Keratinocyte (primary cell): ENCODE measurements around the gene CEACAM5. TPM values are rescaled to one million over a fixed set of nuclear protein-coding genes. Genes with fewer than 3 reads are reported as not detected.

Source experiments
- DNase-seq: peaks from one replicate; pipeline ENCODE4 v3.0.0-alpha.2; 2011; ENCODE audit warnings: low read depth, missing footprints, low spot score
- FAIRE-seq: peaks from 2 replicates; lab custom pipeline; 2011; peaks lifted over from hg19 to GRCh38; lab: Jason Lieb, UNC
- H2AFZ ChIP-seq: 2 replicates; pipeline ENCODE4 v1.6.0; 2012; ENCODE audit warnings: low read length, control low read depth, inconsistent platforms; ENCODE audit not compliant: control insufficient read depth
- H3K27ac ChIP-seq: 2 replicates; pipeline ENCODE4 v1.5.1; 2011; ENCODE audit warnings: low read length; ENCODE audit not compliant: control insufficient read depth, insufficient read depth
- H3K27me3 ChIP-seq: 3 replicates; pipeline ENCODE4 v1.6.0; 2011; ENCODE audit warnings: low read length; ENCODE audit not compliant: control insufficient read depth, insufficient read depth; ENCODE audit errors: extremely low read depth
- H3K36me3 ChIP-seq, 2 experiments: 2 replicates in 1 of 2; 3 replicates in 1 of 2; pipeline ENCODE4 v1.5.1; 2011; ENCODE audit warnings: low read length in 2 of 2, mild to moderate bottlenecking in 1 of 2; ENCODE audit not compliant: control insufficient read depth in 2 of 2, insufficient read depth in 2 of 2; ENCODE audit errors: extremely low read depth in 1 of 2
- H3K4me1 ChIP-seq: 3 replicates; pipeline ENCODE4 v1.5.1; 2011; ENCODE audit warnings: low read length; ENCODE audit not compliant: control insufficient read depth, insufficient read depth; ENCODE audit errors: extremely low read depth
- H3K4me2 ChIP-seq: 3 replicates; pipeline ENCODE4 v1.6.0; 2011; ENCODE audit warnings: low read depth, low read length; ENCODE audit not compliant: control insufficient read depth, insufficient read depth; ENCODE audit errors: extremely low read depth
- H3K4me3 ChIP-seq, 3 experiments: fragments of 200-600 bp in 1 of 3; sonication (generic) in 1 of 3; 2 replicates in 2 of 3; 3 replicates in 1 of 3; pipeline ENCODE4 v1.5.1; 2011 to 2016; ENCODE audit warnings: low read length in 3 of 3, mild to moderate bottlenecking in 3 of 3, control low read depth in 2 of 3, inconsistent platforms in 1 of 3, low read depth in 1 of 3, mixed read lengths in 1 of 3, mixed run types in 1 of 3, moderate library complexity in 1 of 3; ENCODE audit not compliant: control insufficient read depth in 2 of 3, insufficient read depth in 2 of 3; ENCODE audit errors: extremely low read depth in 1 of 3
- H3K79me2 ChIP-seq: 2 replicates; pipeline ENCODE4 v1.6.0; 2012; ENCODE audit warnings: low read length; ENCODE audit not compliant: control insufficient read depth, insufficient read depth
- H3K9ac ChIP-seq: 3 replicates; pipeline ENCODE4 v1.6.0; 2011; ENCODE audit warnings: low read length; ENCODE audit not compliant: control insufficient read depth, insufficient read depth; ENCODE audit errors: extremely low read depth
- H3K9me1 ChIP-seq: 3 replicates; pipeline ENCODE4 v1.6.0; 2011; ENCODE audit warnings: low read length; ENCODE audit not compliant: control insufficient read depth, insufficient read depth; ENCODE audit errors: extremely low read depth
- H3K9me3 ChIP-seq: 2 replicates; pipeline ENCODE4 v1.5.1; 2012; ENCODE audit warnings: low read depth, low read length; ENCODE audit not compliant: control insufficient read depth
- H4K20me1 ChIP-seq: 3 replicates; pipeline ENCODE4 v1.6.0; 2011; ENCODE audit warnings: low read length; ENCODE audit not compliant: control insufficient read depth, insufficient read depth; ENCODE audit errors: extremely low read depth
- CTCF ChIP-seq, 3 experiments: IDR thresholded peaks in 1 of 3; conservative IDR thresholded peaks in 1 of 3; optimal IDR thresholded peaks in 1 of 3; 2 replicates in 2 of 3; 3 replicates in 1 of 3; pipeline versions ENCODE3 to v1.5.1; 2011; ENCODE audit warnings: low read length in 3 of 3, mild to moderate bottlenecking in 3 of 3, moderate library complexity in 2 of 3, control low read depth in 1 of 3, inconsistent platforms in 1 of 3; ENCODE audit not compliant: insufficient read depth in 2 of 3; ENCODE audit errors: extremely low read depth in 1 of 3
- EZH2 ChIP-seq: IDR thresholded peaks from one replicate; pipeline ENCODE4 v1.6.1; 2012; ENCODE audit warnings: inconsistent platforms, mild to moderate bottlenecking, low read length, moderate library complexity
- dilution Hi-C: fragments of 300-500 bp; cut with MboI; formaldehyde crosslinking; loops from one replicate; pipeline ENCODE4 v1.7.0; 2020; ENCODE audit warnings: low sequenced_read_pairs; ENCODE audit not compliant: extremely low pct_ligation_motif_present
- polyA plus RNA-seq, 5 experiments: library from polyadenylated mRNA; depleted of rRNA in 3 of 5; stranded (reverse) in 3 of 5; stranded (forward) in 1 of 5; unstranded in 1 of 5; fragments of >200 nt; gene quantifications; 1 replicate in 1 of 5; 2 replicates in 3 of 5; 3 replicates in 1 of 5; pipeline versions ENCODE4 v1.2.1 to v1.2.3, GENCODE V29; 2011 to 2012; ENCODE audit warnings: missing spikeins in 2 of 5, low read depth in 1 of 5, low replicate concordance in 1 of 5

Gene CEACAM5
- polyA plus RNA-seq, 1 donor (not counting 4 experiments of a cell fraction or from before 2014, with no cell fraction given): not detected

- Histone ChIP-seq H3K27ac (no peak overlapping the region), H3K79me2 (no peaks in the 10 kb centered on the region), H4K20me1 (no peaks in the 10 kb centered on the region), H3K4me3 (no peak overlapping the region), H3K27me3 (peaks cover 4% of the 10 kb centered on the region), H3K4me1 (peaks cover 21% of the 10 kb centered on the region), H3K36me3 (no peaks in the 10 kb centered on the region), H2AFZ (no peak overlapping the region), H3K9me1 (no peaks in the 10 kb centered on the region), H3K4me2 (no peak overlapping the region), H3K9ac (no peak overlapping the region), H3K9me3 (no peaks in the 10 kb centered on the region)
- TF ChIP-seq CTCF (optimal IDR thresholded peaks at IDR 0.05 in 1 of 3, IDR thresholded peaks at IDR 0.05 in 1 of 3, conservative IDR thresholded peaks at IDR 0.05 in 1 of 3; ENCODE audit: extremely low read depth in 1 of 3, insufficient read depth in 2 of 3, low read length in 3 of 3) (no peak), EZH2 (no peak)
- no peak for DNase-seq
- no peak for FAIRE-seq
- dilution Hi-C loops: no loop called here
These were observed 68.3 kb downstream of the CEACAM5 start for GRCh38 chr19:41776700-41777099.

Other genes starting within 250 kb of the CEACAM5 start
- gene CEACAM21, start 132.5 kb upstream of the CEACAM5 start, polyA plus RNA-seq: not detected in 3 replicates
- not detected in 3 replicates for gene CEACAM4, start 81.6 kb upstream of the CEACAM5 start, polyA plus RNA-seq
- gene CEACAM7, start 20.4 kb upstream of the CEACAM5 start, polyA plus RNA-seq: not detected in 3 replicates
- 0.28 to 1.2 TPM (median 1.00 TPM) in 3 replicates for gene CEACAM6, start 46.9 kb downstream of the CEACAM5 start, polyA plus RNA-seq
- not detected in 3 replicates for gene CEACAM3, start 88.0 kb downstream of the CEACAM5 start, polyA plus RNA-seq
- not detected in 3 replicates for gene LYPD4, start 136.1 kb downstream of the CEACAM5 start, polyA plus RNA-seq
- gene DMRTC2, start 136.4 kb downstream of the CEACAM5 start, polyA plus RNA-seq: not detected in 3 replicates
- gene RPS19, start 151.6 kb downstream of the CEACAM5 start, polyA plus RNA-seq: 2,269 to 3,039 TPM (median 2,290 TPM) in 3 replicates
- 0.07 to 0.19 TPM (median 0.14 TPM) in 3 replicates for gene CD79A, start 168.7 kb downstream of the CEACAM5 start, polyA plus RNA-seq
- gene ARHGEF1, start 174.6 kb downstream of the CEACAM5 start, polyA plus RNA-seq: 30.5 to 58.4 TPM (median 43.1 TPM) in 3 replicates
- gene ERFL, start 219.8 kb downstream of the CEACAM5 start, polyA plus RNA-seq: not detected in 3 replicates